MM.1S (cell line): ENCODE measurements around the gene FRY.

Source experiments
- DNase-seq: peaks from one replicate; pipeline ENCODE4 v3.0.0-alpha.2; 2015
- H2AFZ ChIP-seq: fragments of 300-600 bp; sonication (generic); 2 replicates; pipeline ENCODE4 v1.6.0; 2016; ENCODE audit warnings: antibody characterized with exemption, low read length
- H3F3A ChIP-seq: fragments of 300-600 bp; sonication (generic); 2 replicates; pipeline ENCODE4 v1.6.1; 2016; ENCODE audit warnings: mild to moderate bottlenecking, antibody characterized with exemption, low read length, moderate library complexity, mixed read lengths; ENCODE audit not compliant: insufficient read depth
- H3K27ac ChIP-seq: fragments of 300-600 bp; sonication (generic); 2 replicates; pipeline ENCODE4 v1.5.1; 2016; ENCODE audit warnings: mild to moderate bottlenecking, low read length
- H3K27me3 ChIP-seq: fragments of 300-600 bp; sonication (generic); replicated peaks from 2 replicates; pipeline ENCODE4 v1.6.0; 2016; ENCODE audit warnings: low read length; ENCODE audit not compliant: insufficient read depth
- H3K36me3 ChIP-seq: fragments of 300-600 bp; sonication (generic); replicated peaks from 2 replicates; pipeline ENCODE4 v1.6.1; 2016; ENCODE audit warnings: mild to moderate bottlenecking, low read length, mixed read lengths; ENCODE audit not compliant: insufficient read depth
- H3K4me1 ChIP-seq: fragments of 300-600 bp; sonication (generic); 2 replicates; pipeline ENCODE4 v1.6.1; 2016; ENCODE audit warnings: low read length, mixed read lengths
- H3K4me2 ChIP-seq: fragments of 300-600 bp; sonication (generic); 2 replicates; pipeline ENCODE4 v1.6.0; 2016; ENCODE audit warnings: low read depth, low read length
- H3K4me3 ChIP-seq: fragments of 300-600 bp; sonication (generic); 2 replicates; pipeline ENCODE4 v1.5.1; 2016; ENCODE audit warnings: low read length, mixed read lengths
- H3K79me2 ChIP-seq: fragments of 300-600 bp; sonication (generic); 2 replicates; pipeline ENCODE4 v1.6.1; 2016; ENCODE audit warnings: mixed run types, low read length, mixed read lengths
- H3K9ac ChIP-seq: fragments of 300-600 bp; sonication (generic); 2 replicates; pipeline ENCODE4 v1.6.1; 2016; ENCODE audit warnings: low read length, mixed read lengths
- H3K9me2 ChIP-seq: fragments of 300-600 bp; sonication (generic); replicated peaks from 2 replicates; pipeline ENCODE4 v1.6.1; 2016; ENCODE audit warnings: mild to moderate bottlenecking, low read length, mixed read lengths; ENCODE audit not compliant: insufficient read depth
- H3K9me3 ChIP-seq: fragments of 300-600 bp; sonication (generic); replicated peaks from 2 replicates; pipeline ENCODE4 v1.6.1; 2016; ENCODE audit warnings: mild to moderate bottlenecking, low read length, mixed read lengths; ENCODE audit not compliant: insufficient read depth
- H4K20me1 ChIP-seq: fragments of 300-600 bp; sonication (generic); 2 replicates; pipeline ENCODE4 v1.6.1; 2016; ENCODE audit warnings: mild to moderate bottlenecking, low read length, moderate library complexity, mixed read lengths; ENCODE audit not compliant: insufficient read depth
- CTCF ChIP-seq: fragments of 300-600 bp; sonication (generic); IDR thresholded peaks from 2 replicates; pipeline ENCODE4 v1.5.1; 2016; ENCODE audit warnings: antibody characterized with exemption, low read length, mixed read lengths
- EZH2 ChIP-seq: fragments of 300-600 bp; sonication (generic); optimal IDR thresholded peaks from 2 replicates; pipeline ENCODE3; 2017; ENCODE audit warnings: low read depth, mild to moderate bottlenecking, antibody characterized with exemption, low read length, mixed read lengths
- EZH2phosphoT487 ChIP-seq: fragments of 300-600 bp; sonication (generic); IDR thresholded peaks from 2 replicates; pipeline ENCODE4 v1.6.1; 2018; ENCODE audit warnings: antibody characterized with exemption, low read length

The FRY gene

DNA sequence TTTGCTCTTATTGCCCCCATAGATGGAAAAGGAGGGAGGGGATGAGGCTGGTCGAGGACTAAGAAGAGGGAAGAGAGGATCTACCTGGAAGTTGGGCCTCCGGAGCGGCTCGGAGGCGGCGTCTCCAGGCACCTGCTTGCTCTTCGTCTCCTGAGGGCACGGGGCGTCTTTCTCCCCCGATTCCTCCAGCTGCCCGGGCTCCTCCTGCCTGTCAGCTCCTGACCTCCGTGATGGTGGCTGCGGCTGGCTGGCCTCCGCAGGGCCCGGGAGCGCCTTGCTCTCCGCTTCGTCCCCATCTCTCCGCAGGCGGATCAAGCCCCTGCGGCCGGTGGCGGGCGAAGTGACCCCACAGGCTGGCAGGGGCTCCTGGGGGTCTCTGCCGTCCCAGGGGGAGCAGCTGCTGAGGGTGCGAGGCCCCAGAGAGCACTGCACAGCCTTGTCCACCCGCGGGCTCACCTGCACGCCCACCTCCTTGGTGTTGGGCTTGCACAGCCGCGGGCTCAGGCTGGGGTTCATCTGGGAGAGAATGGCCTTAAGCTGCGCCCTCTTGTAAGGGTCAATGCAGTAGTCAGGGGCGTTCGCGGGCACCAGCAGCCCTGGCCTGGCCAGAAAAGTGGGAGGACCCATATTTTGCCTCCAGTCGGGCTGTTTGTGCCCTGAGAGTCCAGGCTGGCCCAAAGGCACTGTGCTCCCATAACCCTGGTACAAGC, 279.8 kb downstream of the FRY start:
- no peak overlapping the region for H3K9ac ChIP-seq

DNA sequence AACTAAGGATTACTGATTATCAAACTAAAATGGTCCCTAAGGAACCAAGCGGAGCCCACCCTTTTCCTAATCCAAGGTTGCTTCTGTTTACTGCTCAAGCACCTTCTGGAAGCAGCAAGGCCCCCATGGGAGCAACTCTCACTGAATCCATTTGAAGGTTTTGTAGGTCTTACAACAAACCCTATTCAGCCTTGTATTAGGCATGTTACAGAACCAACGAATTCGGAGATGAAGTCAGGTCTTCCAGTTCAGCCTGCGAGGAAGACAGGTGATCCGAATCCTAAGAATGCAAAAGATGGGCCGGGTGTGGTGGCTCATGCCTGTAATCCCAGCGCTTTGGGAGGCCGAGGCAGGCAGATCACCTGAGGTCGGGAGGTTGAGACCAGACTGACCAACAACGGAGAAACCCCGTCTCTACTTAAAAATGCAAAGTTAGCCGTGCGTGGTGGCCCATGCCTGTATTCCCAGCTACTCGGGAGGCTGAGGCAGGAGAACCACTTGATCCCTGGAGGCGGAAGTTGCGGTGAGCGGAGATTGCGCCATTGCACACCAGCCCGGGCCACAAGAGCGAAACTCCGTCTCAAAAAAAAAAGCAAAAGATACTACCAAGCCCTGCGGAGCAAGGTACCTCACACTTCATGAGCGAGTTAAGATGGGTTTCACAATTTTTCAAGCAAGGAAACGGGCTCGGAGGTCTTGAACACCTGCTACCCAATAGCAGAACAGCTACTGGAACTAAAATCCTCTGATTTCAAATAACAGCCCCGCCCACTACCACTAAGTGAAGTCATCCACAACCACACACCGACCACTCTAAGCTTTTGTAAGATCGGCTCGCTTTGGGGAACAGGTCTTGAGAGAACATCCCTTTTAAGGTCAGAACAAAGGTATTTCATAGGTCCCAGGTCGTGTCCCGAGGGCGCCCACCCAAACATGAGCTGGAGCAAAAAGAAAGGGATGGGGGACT, 283.0 kb downstream of the FRY start:
- peak overlapping the region; percentile 76 for H3K4me3 ChIP-seq
- H3K27me3 ChIP-seq = no peaks in the 10 kb centered on the region
- peaks cover 2% of the 10 kb centered on the region; the same call in 1 of the 2 replicates for H3F3A ChIP-seq
- 0 out of 2 replicates have a peak, but pooled peaks cover 6% of the 10 kb centered on the region for H3K4me1 ChIP-seq
- H3K4me2 ChIP-seq = peak overlapping the region; percentile 90
- TF ChIP-seq EZH2phosphoT487 (no peak), EZH2 (no peak), CTCF (no peak)
- H4K20me1 ChIP-seq = no peaks in the 10 kb centered on the region
- no peaks in the 10 kb centered on the region for H3K36me3 ChIP-seq
- H2AFZ ChIP-seq = peak overlapping the region; percentile 95
- peak overlapping the region; percentile 90 for H3K27ac ChIP-seq
- DNase-seq = peak; percentile 6
- H3K9me2 ChIP-seq = no peaks in the 10 kb centered on the region
- no peaks in the 10 kb centered on the region for H3K79me2 ChIP-seq
- H3K9me3 ChIP-seq = no peaks in the 10 kb centered on the region
- H3K9ac ChIP-seq = peak overlapping the region; percentile 90

More for the DNA sequence above, 279.8 kb downstream of the FRY start:
- 0 out of 2 replicates have a peak, but pooled peaks cover 10% of the 10 kb centered on the region for H3K4me1 ChIP-seq
- no peaks in the 10 kb centered on the region for H3K9me3 ChIP-seq
- no peak overlapping the region for H3K27ac ChIP-seq
- H3F3A ChIP-seq = peaks cover 4% of the 10 kb centered on the region; the same call in 1 of the 2 replicates
- no peaks in the 10 kb centered on the region for H3K79me2 ChIP-seq
- H3K36me3 ChIP-seq = no peaks in the 10 kb centered on the region
- no peak overlapping the region for H2AFZ ChIP-seq
- TF ChIP-seq EZH2 = no peak
- no peak for TF ChIP-seq CTCF
- no peak for TF ChIP-seq EZH2phosphoT487
- H3K4me2 ChIP-seq = no peak overlapping the region
- no peaks in the 10 kb centered on the region for H4K20me1 ChIP-seq
- H3K27me3 ChIP-seq = no peaks in the 10 kb centered on the region
- no peak overlapping the region for H3K4me3 ChIP-seq
- no peaks in the 10 kb centered on the region for H3K9me2 ChIP-seq
- no peak for DNase-seq

GRCh38 chr13:32315238-32316027, 283.9 kb downstream of the FRY start, which contains the start of the genes BRCA2 and ZAR1L:
Gene BRCA2 (plus strand): TSS chr13:32315508. CDS start chr13:32316461, 953 bp downstream.
Gene ZAR1L (minus strand): TSS chr13:32315363. CDS start chr13:32311925, 3,438 bp downstream.
- Histone ChIP-seq H3K9me2 (no peaks in the 10 kb centered on the region), H2AFZ (peak within 1 kb of the TSS; percentile 95), H3K9ac (peak within 1 kb of the TSS; percentile 90), H3K4me2 (peak within 1 kb of the TSS; percentile 90), H3K27me3 (no peaks in the 10 kb centered on the region), H3K4me1 (0 out of 2 replicates have a peak, but pooled peaks cover under 1% of the 10 kb centered on the region), H3K4me3 (peak within 1 kb of the TSS; percentile 76), H3K79me2 (no peaks in the 10 kb centered on the region), H3K27ac (peak within 1 kb of the TSS; percentile 90), H4K20me1 (no peaks in the 10 kb centered on the region), H3K9me3 (no peaks in the 10 kb centered on the region), H3F3A (no peaks in the 10 kb centered on the region), H3K36me3 (no peaks in the 10 kb centered on the region)
- no peak for TF ChIP-seq EZH2phosphoT487
- no peak for TF ChIP-seq EZH2
- no peak for TF ChIP-seq CTCF
- peak; percentile 87 for DNase-seq
